Umbilical cord (tissue), 2 donors: ENCODE results near the gene NFATC2. TPM values are rescaled to one million over a fixed set of nuclear protein-coding genes. Genes with fewer than 3 reads are reported as not detected.
A peak's percentile ranks its signal among the peaks of the same experiment; 100 is the strongest.

Experiments
- DNase-seq: peaks from one replicate; pipeline ENCODE4 v3.0.0-alpha.2; 2015; ENCODE audit warnings: low spot score
- total RNA-seq: library from RNA; depleted of rRNA; stranded (reverse); fragments of >200 nt; gene quantifications from one replicate; pipeline ENCODE4 v1.2.3, GENCODE V29; 2014; ENCODE audit warnings: low replicate concordance; ENCODE audit not compliant: insufficient read depth

The NFATC2 gene
- total RNA-seq, 1 donor from 2014 or later = 14.7 TPM

GRCh38 chr20:51432251-51432784, 110.2 kb downstream of the NFATC2 start:
- DNase-seq = no peak

GRCh38 chr20:51431321-51431720, 111.2 kb downstream of the NFATC2 start:
- no peak for DNase-seq

- DNase-seq = no peak
Measured at GRCh38 chr20:51430198-51430950, 112.1 kb downstream of the NFATC2 start.

GRCh38 chr20:51429696-51430095, 112.8 kb downstream of the NFATC2 start:
- no peak for DNase-seq

- no peak for DNase-seq
Measured at GRCh38 chr20:51429144-51429482, 113.4 kb downstream of the NFATC2 start.

- peak; percentile 93 for DNase-seq
Measured at GRCh38 chr20:51428401-51429143, 113.9 kb downstream of the NFATC2 start.

GRCh38 chr20:51427651-51428291, 114.7 kb downstream of the NFATC2 start:
- no peak for DNase-seq

- no peak for DNase-seq
Measured at GRCh38 chr20:51426718-51427650, 115.5 kb downstream of the NFATC2 start.

- DNase-seq = no peak
Measured at GRCh38 chr20:51425347-51426106, 117.0 kb downstream of the NFATC2 start.

- no peak for DNase-seq
Measured at GRCh38 chr20:51424270-51425117, 118.0 kb downstream of the NFATC2 start.

GRCh38 chr20:51423810-51424209, 118.7 kb downstream of the NFATC2 start:
- DNase-seq = peak; percentile 57

- no peak for DNase-seq
Measured at GRCh38 chr20:51423290-51423667, 119.2 kb downstream of the NFATC2 start.

GRCh38 chr20:51422514-51423289, 119.8 kb downstream of the NFATC2 start:
- DNase-seq = no peak

GRCh38 chr20:51420805-51421204, 121.7 kb downstream of the NFATC2 start:
- no peak for DNase-seq

- DNase-seq = no peak
Measured at GRCh38 chr20:51420111-51420510, 122.4 kb downstream of the NFATC2 start.

- DNase-seq = no peak
Measured at GRCh38 chr20:51419646-51420045, 122.9 kb downstream of the NFATC2 start.

- DNase-seq = no peak
Measured at GRCh38 chr20:51419231-51419630, 123.3 kb downstream of the NFATC2 start.

- no peak for DNase-seq
Measured at GRCh38 chr20:51418137-51418529, 124.4 kb downstream of the NFATC2 start.
